T47D (cell line): Measurements from ENCODE around the gene SETD4.

Experiments
- DNase-seq, 2 experiments: peaks; one replicate each; pipeline versions ENCODE4 v3.0.0 to v3.0.0-alpha.2; 2011 to 2012; ENCODE audit warnings: low read depth in 1 of 2, low spot score in 1 of 2
- JUND ChIP-seq: IDR thresholded peaks from 2 replicates; pipeline ENCODE4 v1.6.1; 2012; ENCODE audit warnings: low read depth
- in situ Hi-C: cut with HindIII; loops from 2 replicates; pipeline ENCODE4 v1.10.0; 2016; ENCODE audit warnings: low sequenced_read_pairs, low pct_unique_long_range_greater_than_20kb

Gene SETD4

DNA sequence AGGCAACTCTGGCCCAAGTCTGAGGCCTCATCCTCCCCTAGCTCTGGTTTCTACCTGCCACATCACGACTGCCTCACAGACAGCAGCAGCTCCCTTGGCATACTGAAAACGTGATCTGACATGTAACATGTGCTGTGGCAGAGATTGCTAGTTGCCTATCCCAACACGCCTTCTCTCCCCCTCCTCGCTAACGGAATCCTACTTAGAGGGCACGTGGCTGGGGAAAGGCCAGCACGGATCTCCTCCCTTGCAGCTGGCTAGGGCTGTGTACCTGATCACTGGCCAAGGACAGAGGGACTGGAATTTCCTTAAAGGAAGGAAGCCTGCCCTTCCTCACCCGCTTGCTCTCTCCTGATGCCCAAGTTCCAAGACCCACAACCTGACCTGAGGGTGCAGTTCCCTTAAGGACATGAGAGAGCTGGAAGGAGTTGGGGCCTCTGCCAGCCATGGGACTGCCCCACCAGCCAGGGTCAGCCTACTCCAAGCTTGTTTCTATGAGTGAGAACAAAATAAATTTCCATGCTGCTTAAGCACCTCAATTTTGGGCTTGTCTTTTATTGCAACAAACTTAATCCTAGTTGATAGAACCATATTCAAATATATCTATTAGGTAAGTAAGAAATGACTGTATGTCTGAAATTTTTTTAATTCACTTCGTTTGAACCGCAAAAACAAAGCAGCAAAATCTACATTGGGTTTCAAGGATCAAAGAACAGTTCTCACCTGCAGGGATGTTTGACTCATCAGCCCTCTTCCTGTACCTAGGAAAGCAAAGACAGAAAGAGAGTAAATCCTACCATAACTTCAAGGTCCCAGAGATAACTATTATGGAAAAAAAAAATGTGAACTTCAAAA lies 7.2 kb downstream of the SETD4 start:
- no peak for DNase-seq
- no peak for TF ChIP-seq JUND
- in situ Hi-C loops, result no loop called here

DNA sequence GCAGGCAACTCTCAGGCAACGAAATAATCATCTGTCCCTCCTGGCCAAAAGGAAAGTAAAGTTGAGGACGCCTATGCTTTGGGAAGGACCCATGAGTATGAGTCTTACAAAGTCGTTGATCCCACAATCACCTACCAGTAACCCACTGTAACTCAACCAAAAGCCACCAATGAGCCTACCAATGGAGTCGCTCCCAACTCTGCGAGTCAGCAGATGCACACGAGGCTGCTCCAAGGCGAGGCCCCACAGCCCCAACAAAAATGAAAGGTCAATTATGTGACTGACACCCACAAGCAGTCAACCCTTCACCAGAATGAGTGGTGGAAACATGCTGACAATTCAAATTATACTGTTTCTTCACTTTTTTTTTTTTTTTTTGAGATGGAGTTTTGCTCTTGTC lies 12.0 kb downstream of the SETD4 start:
- TF ChIP-seq JUND, result no peak
- no peak for DNase-seq
- in situ Hi-C loops, result no loop called here

DNA sequence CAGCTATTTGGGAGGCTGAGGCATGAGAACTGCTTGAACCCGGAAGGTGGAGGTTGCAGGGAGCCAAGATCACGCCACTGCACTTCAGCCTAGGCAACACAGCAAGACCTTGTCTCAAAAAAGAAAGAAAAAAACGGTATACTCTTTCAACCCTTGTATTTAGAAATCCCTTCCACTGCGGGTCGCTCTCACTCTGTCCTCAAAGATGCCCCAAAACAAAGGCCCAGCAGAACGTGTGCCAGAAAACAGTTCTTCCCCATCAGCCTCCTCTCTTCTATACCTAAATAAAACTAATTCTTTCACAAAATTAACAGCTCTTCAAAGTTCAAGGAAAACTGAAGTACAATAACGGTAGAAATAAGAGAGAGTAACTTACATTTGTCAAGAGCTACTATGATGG lies 13.2 kb downstream of the SETD4 start:
- TF ChIP-seq JUND, result no peak
- in situ Hi-C loops, result no loop called here
- DNase-seq, result no peak

DNA sequence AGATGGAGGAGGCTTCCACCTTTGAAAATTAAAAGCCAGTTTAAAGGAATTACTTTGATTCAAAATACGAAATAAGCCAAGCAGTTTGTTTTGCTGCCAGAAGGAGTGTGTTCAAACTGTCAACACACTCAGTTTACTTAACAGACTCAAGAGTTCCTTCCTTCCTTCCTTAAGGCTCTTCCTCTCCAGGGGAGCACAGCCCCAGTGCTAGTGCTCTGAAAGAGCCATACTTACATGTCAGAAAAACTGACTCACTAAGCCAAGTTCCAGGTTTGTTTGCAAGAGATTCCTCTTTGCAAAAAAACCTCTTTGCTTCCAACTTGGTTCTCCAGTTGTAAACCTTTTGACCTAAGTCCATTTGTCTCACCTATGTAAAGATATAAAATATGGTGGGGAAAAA lies 14.3 kb downstream of the SETD4 start:
- in situ Hi-C loops, result no loop called here
- DNase-seq, result no peak
- no peak for TF ChIP-seq JUND

DNA sequence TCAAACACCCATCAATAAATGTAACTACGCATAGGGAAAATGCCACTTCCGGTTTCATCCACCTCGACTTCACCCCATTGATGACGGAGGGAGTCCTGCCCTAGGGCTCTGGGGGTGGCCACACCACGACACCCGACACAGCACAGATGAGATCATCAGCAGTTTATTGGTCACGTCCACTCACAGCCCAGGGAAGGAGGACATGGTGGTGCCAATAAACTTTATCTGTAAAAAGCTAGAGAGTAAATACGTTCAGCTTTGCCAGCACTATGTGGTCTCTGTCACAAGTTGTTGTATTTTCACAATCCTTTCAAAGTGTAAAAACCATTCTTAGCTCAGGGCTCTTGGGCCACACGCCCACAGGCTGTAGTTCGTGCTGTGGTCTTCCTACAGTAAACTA lies 16.3 kb downstream of the SETD4 start:
- in situ Hi-C loops, result no loop called here
- no peak for DNase-seq
- TF ChIP-seq JUND, result no peak

DNA sequence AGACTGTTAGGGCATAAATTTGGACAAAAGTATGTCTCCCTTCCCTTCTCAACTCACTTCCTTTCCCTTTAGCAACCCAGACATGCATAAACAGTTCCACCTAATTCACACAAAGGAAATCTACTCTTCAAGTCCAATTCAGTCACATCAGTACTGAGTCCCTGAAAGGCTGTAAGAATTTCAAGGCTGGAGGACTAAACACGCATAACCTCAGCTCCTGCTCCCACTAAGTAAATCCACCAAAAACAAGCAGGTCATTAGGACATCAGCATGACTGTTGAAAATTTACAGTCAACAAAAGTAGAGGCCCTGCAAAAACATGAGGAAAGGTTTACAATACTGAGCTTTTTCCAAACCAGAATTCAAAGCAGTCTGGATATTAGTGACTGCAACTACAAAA lies 18.4 kb downstream of the SETD4 start:
- in situ Hi-C loops, result no loop called here
- no peak for DNase-seq
- no peak for TF ChIP-seq JUND

DNA sequence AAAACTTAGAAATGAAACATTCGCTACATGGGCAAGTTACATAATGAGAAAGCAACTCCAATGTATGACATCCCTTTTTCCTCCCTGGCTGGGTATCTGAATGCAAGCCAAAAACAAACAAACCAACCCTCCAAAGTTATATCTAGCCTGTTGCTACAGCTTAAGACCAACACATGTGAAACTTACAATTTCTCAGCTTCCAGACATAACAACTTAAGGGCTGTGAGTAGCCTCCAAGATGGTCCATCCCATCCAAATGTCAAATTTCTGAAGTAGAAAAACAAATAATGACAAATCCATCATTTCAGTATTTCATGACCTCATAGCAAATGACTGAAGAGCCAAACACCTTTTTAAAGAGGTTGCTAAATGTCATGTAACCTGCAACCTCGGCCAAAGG lies 19.9 kb downstream of the SETD4 start:
- DNase-seq, result no peak
- in situ Hi-C loops, result no loop called here
- TF ChIP-seq JUND, result no peak

DNA sequence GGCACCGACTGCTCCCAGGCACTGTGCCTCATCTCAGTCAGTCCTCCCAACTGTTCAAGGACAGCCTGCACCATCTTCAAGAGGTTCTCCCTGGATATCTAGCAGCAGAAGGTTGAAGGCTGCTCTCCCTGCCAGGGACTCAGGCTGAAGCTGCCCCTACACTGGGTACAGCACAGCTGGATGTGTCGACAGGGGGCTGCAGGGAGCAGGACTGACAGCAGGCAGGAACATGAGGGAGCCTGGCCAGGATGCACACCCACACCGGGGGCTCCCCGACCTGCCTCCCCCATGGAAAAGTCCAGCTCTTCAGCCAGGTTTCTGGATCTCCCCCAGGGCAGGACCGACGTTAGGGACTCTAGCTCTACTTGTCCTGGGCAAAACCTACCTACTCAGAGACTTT lies 20.5 kb downstream of the SETD4 start:
- no peak for TF ChIP-seq JUND
- in situ Hi-C loops, result no loop called here
- no peak for DNase-seq

DNA sequence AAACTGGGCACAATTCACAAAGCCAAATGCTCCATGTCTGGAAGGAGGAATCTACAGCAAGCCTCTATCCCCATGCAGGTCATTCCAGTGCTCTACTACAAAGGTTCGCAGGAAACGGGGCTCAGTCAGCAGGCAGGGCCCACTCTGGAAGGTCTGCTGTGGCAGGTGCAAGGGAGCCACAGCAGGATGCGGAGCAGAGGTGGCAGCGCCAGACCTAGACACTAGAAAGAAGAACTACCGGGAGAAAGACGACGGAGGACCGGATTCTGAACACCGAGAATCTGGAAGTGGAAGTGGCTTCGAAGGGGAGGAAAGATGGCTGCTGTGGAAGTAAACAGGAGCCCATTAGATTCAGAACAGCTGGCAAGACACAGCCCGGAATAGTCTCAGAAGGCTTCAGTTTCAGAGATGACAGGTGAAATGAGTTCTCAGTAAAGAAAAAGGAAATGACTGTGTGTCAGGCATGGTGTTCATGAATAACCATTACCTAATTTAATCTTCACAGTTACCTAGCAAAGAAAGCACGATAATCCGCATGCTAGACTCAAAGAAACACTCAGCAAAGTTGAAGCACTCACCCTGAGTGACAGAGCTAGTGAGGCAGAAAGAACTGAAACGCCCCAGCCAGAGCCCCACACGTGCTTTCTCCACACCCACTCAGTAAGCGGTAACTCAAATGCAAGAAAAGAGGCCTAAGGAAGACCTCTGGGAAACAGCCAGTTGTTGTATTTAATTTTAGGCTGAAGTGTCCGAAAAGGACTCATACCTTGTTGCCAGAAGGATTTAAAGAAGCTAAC lies 21.4 kb downstream of the SETD4 start:
- no peak for TF ChIP-seq JUND
- DNase-seq, result no peak
- in situ Hi-C loops, result no loop called here

DNA sequence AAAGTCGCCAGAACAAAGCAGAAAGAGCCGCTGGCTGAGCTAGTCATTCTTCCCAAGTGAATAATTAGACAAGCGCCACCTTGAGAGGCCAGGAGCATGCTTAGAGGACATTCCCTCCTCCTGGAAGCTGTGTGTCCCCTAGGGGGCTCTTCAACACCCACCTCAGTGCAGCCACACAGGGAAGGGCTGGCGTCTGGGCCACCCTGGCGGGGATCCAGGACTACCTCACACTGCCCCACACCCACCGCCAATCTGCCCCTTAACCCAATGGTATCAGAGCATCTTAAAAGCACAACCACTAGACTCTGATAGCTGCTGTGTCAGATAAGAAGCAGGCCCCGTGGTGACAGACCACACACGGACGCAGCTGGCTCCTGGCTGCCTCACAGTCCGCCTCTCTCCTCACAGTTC lies 24.9 kb downstream of the SETD4 start:
- no peak for DNase-seq
- no peak for TF ChIP-seq JUND
- in situ Hi-C loops, result no loop called here

DNA sequence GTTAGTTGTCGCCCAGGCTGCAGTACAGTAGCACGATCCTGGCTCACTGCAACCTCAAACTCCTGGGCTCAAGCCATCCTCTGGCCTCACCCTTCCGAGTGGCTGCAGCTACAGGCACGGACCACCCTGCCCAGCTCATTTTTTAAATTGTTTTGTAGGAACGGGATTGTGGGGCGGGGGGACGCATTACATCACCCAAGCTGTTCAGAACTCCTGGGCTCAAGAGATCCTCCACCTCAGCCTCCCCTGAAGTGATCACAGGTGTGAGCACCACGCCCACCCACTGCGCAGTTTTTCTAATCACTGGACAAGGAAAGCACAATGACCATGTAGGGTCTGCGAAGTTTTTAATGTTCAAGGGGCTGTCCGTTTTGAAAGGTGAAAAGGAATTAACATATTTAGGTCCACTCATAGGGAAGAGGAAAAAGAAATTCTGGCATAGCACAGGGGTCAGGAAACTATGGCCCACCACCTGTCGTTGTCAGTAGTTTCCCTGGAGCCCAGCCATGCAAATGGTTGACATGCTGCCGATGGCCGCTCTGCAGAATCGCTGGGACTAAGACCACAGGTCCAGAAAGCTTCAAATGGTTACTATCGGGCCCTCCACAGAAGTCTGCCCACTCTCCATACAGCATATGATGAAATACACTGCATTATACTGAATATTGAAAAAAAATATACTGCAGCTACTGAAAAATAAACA lies 26.0 kb downstream of the SETD4 start:
- in situ Hi-C loops, result no loop called here
- DNase-seq, result no peak
- TF ChIP-seq JUND, result no peak

DNA sequence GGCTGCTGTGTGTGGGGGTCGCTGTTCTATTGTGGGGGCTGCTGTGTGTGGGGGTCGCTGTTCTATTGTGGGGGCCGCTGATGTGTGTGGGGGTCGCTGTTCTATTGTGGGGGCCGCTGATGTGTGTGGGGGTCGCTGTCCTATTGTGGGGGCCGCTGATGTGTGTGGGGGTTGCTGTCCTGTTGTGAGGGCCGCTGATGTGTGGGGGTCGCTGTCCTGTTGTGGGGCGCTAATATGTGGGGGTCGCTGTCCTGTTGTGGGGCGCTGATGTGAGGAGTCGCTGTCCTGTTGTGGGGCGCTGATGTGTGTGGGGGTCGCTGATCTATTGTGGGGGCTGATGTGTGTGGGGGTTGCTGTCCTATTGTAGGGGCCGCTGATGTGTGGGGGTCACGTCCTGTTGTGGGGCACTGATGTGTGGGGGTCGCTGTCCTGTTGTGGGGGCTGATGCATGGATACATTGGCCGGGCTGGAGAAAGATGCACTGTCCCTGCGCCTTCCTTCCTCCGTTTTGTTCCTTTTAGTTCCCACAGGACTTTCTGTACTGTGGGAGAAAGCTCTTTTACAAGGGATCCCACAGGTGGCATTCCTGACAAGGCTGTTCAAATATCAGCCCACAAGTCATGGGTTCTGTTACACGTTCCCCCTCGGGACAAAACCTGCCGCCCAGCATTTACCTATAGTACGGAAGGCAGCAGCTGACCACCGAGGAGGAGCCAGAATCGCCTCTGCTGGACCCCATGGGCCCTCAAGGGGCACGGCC lies 27.5 kb downstream of the SETD4 start:
- in situ Hi-C loops, result no loop called here
- no peak for DNase-seq
- no peak for TF ChIP-seq JUND
